Left ventricle myocardium inferior (tissue), 1 donor: ENCODE results near the gene GUCD1. TPM values are rescaled to one million over a fixed set of nuclear protein-coding genes. Genes with fewer than 3 reads are reported as not detected.

Experiments used
- DNase-seq: peaks from one replicate; pipeline ENCODE4 v3.0.0-alpha.2; 2020
- H3K27ac ChIP-seq: fragments of 200-600 bp; replicated peaks from 2 replicates; pipeline ENCODE4 v1.8.0; 2021
- H3K27me3 ChIP-seq: fragments of 200-600 bp; 2 replicates; pipeline ENCODE4 v1.8.0; 2021; ENCODE audit warnings: low read depth
- H3K36me3 ChIP-seq: fragments of 200-600 bp; 2 replicates; pipeline ENCODE4 v1.8.0; 2021
- H3K4me1 ChIP-seq: fragments of 200-600 bp; 2 replicates; pipeline ENCODE4 v1.8.0; 2021
- H3K4me3 ChIP-seq: fragments of 200-600 bp; 2 replicates; pipeline ENCODE4 v1.8.0; 2021; ENCODE audit warnings: mild to moderate bottlenecking, moderate library complexity
- H3K9me3 ChIP-seq: fragments of 200-600 bp; replicated peaks from 2 replicates; pipeline ENCODE4 v1.8.0; 2021
- CTCF ChIP-seq: fragments of 200-600 bp; IDR thresholded peaks from 2 replicates; pipeline ENCODE4 v1.8.0; 2021; ENCODE audit warnings: antibody characterized with exemption, mild to moderate bottlenecking, borderline replicate concordance
- intact Hi-C: fragments of 100-400 bp; cut with micrococcal nuclease; formaldehyde crosslinking; loops from one replicate; pipeline ENCODE4 v1.11.0; 2022
- total RNA-seq: library from RNA; stranded (reverse); fragmentation: NEBNext Ultra II Directional; extraction: Animal tissue kit (Norgen Biotek cat#: 25700); gene quantifications from one replicate; pipeline ENCODE4 v1.2.1, GENCODE V29; 2021
- donor health status: DM: no; HTN: yes; CAD: no; lungs with severe emphysema.

Gene GUCD1
- total RNA-seq, 1 donor from 2014 or later, result 203 TPM

GRCh38 chr22:24590596-24591173, 35.7 kb upstream of the GUCD1 start:
- H3K9me3 ChIP-seq, result no peaks in the 10 kb centered on the region
- intact Hi-C loops, result no loop called here

GRCh38 chr22:24589518-24590030, 34.6 kb upstream of the GUCD1 start:
- Histone ChIP-seq H3K27me3 (no peaks in the 10 kb centered on the region), H3K27ac (no peak overlapping the region), H3K4me3 (no peak overlapping the region), H3K4me1 (peaks cover 17% of the 10 kb centered on the region), H3K36me3 (peaks cover 10% of the 10 kb centered on the region), H3K9me3 (no peaks in the 10 kb centered on the region)
- DNase-seq, result no peak
- intact Hi-C loops, result no loop called here
- TF ChIP-seq CTCF, result no peak

More at GRCh38 chr22:24590596-24591173, 35.7 kb upstream of the GUCD1 start:
- H3K27ac ChIP-seq, result no peak overlapping the region
- no peak overlapping the region for H3K4me3 ChIP-seq
- no peak for TF ChIP-seq CTCF
- DNase-seq, result no peak
- peaks cover 10% of the 10 kb centered on the region for H3K36me3 ChIP-seq
- no peaks in the 10 kb centered on the region for H3K27me3 ChIP-seq
- H3K4me1 ChIP-seq, result peaks cover 15% of the 10 kb centered on the region

- Histone ChIP-seq H3K4me3 (no peak overlapping the region), H3K9me3 (no peaks in the 10 kb centered on the region), H3K4me1 (peaks cover 24% of the 10 kb centered on the region), H3K36me3 (peaks cover 10% of the 10 kb centered on the region), H3K27me3 (no peaks in the 10 kb centered on the region), H3K27ac (peak overlapping the region; percentile 16)
- no peak for TF ChIP-seq CTCF
- no peak for DNase-seq
- intact Hi-C loops, result no loop called here
Observed at GRCh38 chr22:24588757-24589481, 34.0 kb upstream of the GUCD1 start.

- intact Hi-C loops, result no loop called here
- DNase-seq, result no peak
- no peak for TF ChIP-seq CTCF
- H3K9me3 ChIP-seq, result no peaks in the 10 kb centered on the region
- peak overlapping the region; percentile 16 for H3K27ac ChIP-seq
- H3K36me3 ChIP-seq, result peaks cover 10% of the 10 kb centered on the region
- H3K4me3 ChIP-seq, result no peak overlapping the region
- no peaks in the 10 kb centered on the region for H3K27me3 ChIP-seq
- H3K4me1 ChIP-seq, result peaks cover 25% of the 10 kb centered on the region
Observed at GRCh38 chr22:24588381-24588756, 33.4 kb upstream of the GUCD1 start.

GRCh38 chr22:24587948-24588347, 33.0 kb upstream of the GUCD1 start:
- DNase-seq, result no peak
- H3K4me1 ChIP-seq, result peaks cover 27% of the 10 kb centered on the region
- no peaks in the 10 kb centered on the region for H3K27me3 ChIP-seq
- no peaks in the 10 kb centered on the region for H3K9me3 ChIP-seq
- H3K27ac ChIP-seq, result no peak overlapping the region
- intact Hi-C loops, result no loop called here
- TF ChIP-seq CTCF, result no peak
- H3K36me3 ChIP-seq, result peaks cover 10% of the 10 kb centered on the region
- H3K4me3 ChIP-seq, result no peak overlapping the region
